ENCODE data around the gene AQP11.
"Not testable (repeated sequence)": the region's sequence is repeated elsewhere in the genome, so short reads cannot be mapped to it uniquely, and the experiment has no call there.

- TF ChIP-seq CTCF (IDR thresholded peaks at IDR 0.05; ENCODE audit: poor library complexity, severe bottlenecking); EP300 (conservative IDR thresholded peaks at IDR 0.05; ENCODE audit: poor library complexity, severe bottlenecking): not testable (repeated sequence)
Measured at GRCh38 chr11:77570896-77571295, 18.9 kb upstream of the AQP11 start.
